ENCODE measurements around the gene CD80.
"Not testable (repeated sequence)": the region's sequence is repeated elsewhere in the genome, so short reads cannot be mapped to it uniquely, and the experiment has no call there.

Gene CD80

GRCh38 chr3:119559441-119559963, at the start of gene CD80:
CD80 (minus strand) TSS chr3:119559614; CDS start chr3:119557728, 1,886 bp downstream.
- no peak for DNase-seq

- no peak for DNase-seq
These were observed 49.1 kb upstream of the CD80 start for GRCh38 chr3:119608405-119609000.

GRCh38 chr3:119604878-119605277, 45.5 kb upstream of the CD80 start:
- DNase-seq: no peak

GRCh38 chr3:119602676-119603075, 43.3 kb upstream of the CD80 start:
- no peak for DNase-seq

GRCh38 chr3:119601154-119601553, 41.7 kb upstream of the CD80 start:
- no peak for DNase-seq

- no peak for DNase-seq
These were observed 41.3 kb upstream of the CD80 start for GRCh38 chr3:119600732-119601131.

- no peak for DNase-seq
These were observed 40.3 kb upstream of the CD80 start for GRCh38 chr3:119599558-119600174.

- no peak for DNase-seq
These were observed 39.1 kb upstream of the CD80 start for GRCh38 chr3:119598410-119599098.

- DNase-seq: no peak
These were observed 38.3 kb upstream of the CD80 start, which contains the start of gene PLA1A for GRCh38 chr3:119597548-119598288. PLA1A (plus strand) TSS chr3:119597885; CDS start chr3:119597914, 29 bp downstream.

GRCh38 chr3:119596398-119596797, 37.0 kb upstream of the CD80 start:
- no peak for DNase-seq

- DNase-seq: no peak
These were observed 36.4 kb upstream of the CD80 start for GRCh38 chr3:119595639-119596334.

GRCh38 chr3:119594929-119595328, 35.5 kb upstream of the CD80 start:
- DNase-seq: not testable (repeated sequence)

- DNase-seq: no peak
These were observed 34.7 kb upstream of the CD80 start for GRCh38 chr3:119594066-119594465.

GRCh38 chr3:119592861-119593260, 33.4 kb upstream of the CD80 start:
- no peak for DNase-seq

- no peak for DNase-seq
These were observed 31.3 kb upstream of the CD80 start for GRCh38 chr3:119590706-119591105.

- DNase-seq: no peak
These were observed 29.8 kb upstream of the CD80 start for GRCh38 chr3:119589102-119589773.

GRCh38 chr3:119588112-119588511, 28.7 kb upstream of the CD80 start:
- no peak for DNase-seq

- DNase-seq: no peak
These were observed 27.3 kb upstream of the CD80 start for GRCh38 chr3:119586733-119587172.

- no peak for DNase-seq
These were observed 26.6 kb upstream of the CD80 start for GRCh38 chr3:119585856-119586570.

- DNase-seq: no peak
These were observed 25.8 kb upstream of the CD80 start for GRCh38 chr3:119585208-119585607.

GRCh38 chr3:119582178-119582577, 22.8 kb upstream of the CD80 start:
- DNase-seq: no peak

Data from cerebellar nuclear complex (tissue), 1 donor.